ENCODE measurements around the gene NDE1.

Gene NDE1

GRCh38 chr16:15751940-15752339 lies 101.9 kb downstream of the NDE1 start:
- no peak for DNase-seq (ENCODE audit: low read depth in 2 of 2)
- no peak overlapping the region for H3K4me3 ChIP-seq (replicated peaks in 1 of 2; ENCODE audit: low read depth in 2 of 2, low read length in 2 of 2)
- TF ChIP-seq, protein P1, sequence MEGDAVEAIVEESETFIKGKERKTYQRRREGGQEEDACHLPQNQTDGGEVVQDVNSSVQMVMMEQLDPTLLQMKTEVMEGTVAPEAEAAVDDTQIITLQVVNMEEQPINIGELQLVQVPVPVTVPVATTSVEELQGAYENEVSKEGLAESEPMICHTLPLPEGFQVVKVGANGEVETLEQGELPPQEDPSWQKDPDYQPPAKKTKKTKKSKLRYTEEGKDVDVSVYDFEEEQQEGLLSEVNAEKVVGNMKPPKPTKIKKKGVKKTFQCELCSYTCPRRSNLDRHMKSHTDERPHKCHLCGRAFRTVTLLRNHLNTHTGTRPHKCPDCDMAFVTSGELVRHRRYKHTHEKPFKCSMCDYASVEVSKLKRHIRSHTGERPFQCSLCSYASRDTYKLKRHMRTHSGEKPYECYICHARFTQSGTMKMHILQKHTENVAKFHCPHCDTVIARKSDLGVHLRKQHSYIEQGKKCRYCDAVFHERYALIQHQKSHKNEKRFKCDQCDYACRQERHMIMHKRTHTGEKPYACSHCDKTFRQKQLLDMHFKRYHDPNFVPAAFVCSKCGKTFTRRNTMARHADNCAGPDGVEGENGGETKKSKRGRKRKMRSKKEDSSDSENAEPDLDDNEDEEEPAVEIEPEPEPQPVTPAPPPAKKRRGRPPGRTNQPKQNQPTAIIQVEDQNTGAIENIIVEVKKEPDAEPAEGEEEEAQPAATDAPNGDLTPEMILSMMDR (IDR thresholded peaks at IDR 0.05; ENCODE audit: low read depth, low read length) = no peak

GRCh38 chr16:15752717-15753488 lies 102.9 kb downstream of the NDE1 start:
- H3K4me3 ChIP-seq (replicated peaks in 1 of 2; ENCODE audit: low read depth in 2 of 2, low read length in 2 of 2) = no peak overlapping the region
- no peak for DNase-seq (ENCODE audit: low read depth in 2 of 2)
- TF ChIP-seq, protein P1 (IDR thresholded peaks at IDR 0.05; ENCODE audit: low read depth, low read length) = no peak

- H3K4me3 ChIP-seq (replicated peaks in 1 of 2; ENCODE audit: low read depth in 2 of 2, low read length in 2 of 2) = no peak overlapping the region
- TF ChIP-seq, protein P1 (IDR thresholded peaks at IDR 0.05; ENCODE audit: low read depth, low read length) = no peak
- no peak for DNase-seq (ENCODE audit: low read depth in 2 of 2)
Measured at GRCh38 chr16:15754821-15755534, 104.9 kb downstream of the NDE1 start.

DNA sequence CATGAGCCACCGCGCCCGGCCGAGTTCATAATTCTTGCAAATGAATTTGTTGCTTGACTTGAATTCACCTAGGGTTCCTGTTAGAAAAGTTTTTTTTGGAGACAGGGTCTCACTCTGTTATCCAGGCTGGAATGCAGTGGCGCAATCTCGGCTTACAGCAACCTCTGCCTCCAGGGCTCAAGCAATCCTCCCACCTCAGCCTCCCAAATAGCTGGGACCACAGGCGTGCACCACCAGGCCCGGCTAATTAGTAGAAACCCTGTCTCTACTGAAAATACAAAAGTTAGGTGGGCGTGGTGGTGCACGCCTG lies 107.0 kb downstream of the NDE1 start:
- TF ChIP-seq, protein P1 (IDR thresholded peaks at IDR 0.05; ENCODE audit: low read depth, low read length) = no peak
- H3K4me3 ChIP-seq (replicated peaks in 1 of 2; ENCODE audit: low read depth in 2 of 2, low read length in 2 of 2) = no peak overlapping the region
- no peak for DNase-seq (ENCODE audit: low read depth in 2 of 2)

GRCh38 chr16:15757630-15758251 lies 107.7 kb downstream of the NDE1 start:
- TF ChIP-seq, protein P1 (IDR thresholded peaks at IDR 0.05; ENCODE audit: low read depth, low read length) = no peak
- no peak for DNase-seq (ENCODE audit: low read depth in 2 of 2)
- H3K4me3 ChIP-seq (replicated peaks in 1 of 2; ENCODE audit: low read depth in 2 of 2, low read length in 2 of 2) = no peak overlapping the region

- DNase-seq (ENCODE audit: low read depth in 2 of 2) = no peak
- TF ChIP-seq, protein P1 (IDR thresholded peaks at IDR 0.05; ENCODE audit: low read depth, low read length) = no peak
- no peak overlapping the region for H3K4me3 ChIP-seq (replicated peaks in 1 of 2; ENCODE audit: low read depth in 2 of 2, low read length in 2 of 2)
Measured at GRCh38 chr16:15759070-15759469, 109.0 kb downstream of the NDE1 start.

All from cardiac fibroblast (primary cell).